Measurements from ENCODE around the gene IRGQ. TPM values are rescaled to one million over a fixed set of nuclear protein-coding genes. Genes with fewer than 3 reads are reported as not detected.

IRGQ gene
- total RNA-seq, 1 experiment from 2014 or later, result 38.1 TPM

DNA sequence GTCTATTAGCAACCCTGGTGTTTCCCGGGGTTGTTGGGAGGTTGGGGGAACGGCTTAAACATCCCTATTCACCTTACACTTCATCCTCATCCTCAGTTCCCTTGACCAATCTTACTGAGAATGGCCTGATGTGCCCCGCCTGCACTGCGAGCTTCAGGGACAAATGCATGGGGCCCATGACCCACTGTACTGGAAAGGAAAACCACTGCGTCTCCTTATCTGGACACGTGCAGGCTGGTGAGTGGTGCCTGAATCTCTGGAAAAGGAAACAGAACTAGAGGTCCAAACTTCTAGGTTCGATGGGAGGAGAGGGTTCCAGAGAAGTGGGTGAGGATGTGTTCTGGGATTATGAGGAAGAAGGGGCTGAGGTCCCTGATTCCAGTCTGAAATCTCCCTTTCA, 14.5 kb downstream of the IRGQ start (continued):
- TF ChIP-seq, protein P1, sequence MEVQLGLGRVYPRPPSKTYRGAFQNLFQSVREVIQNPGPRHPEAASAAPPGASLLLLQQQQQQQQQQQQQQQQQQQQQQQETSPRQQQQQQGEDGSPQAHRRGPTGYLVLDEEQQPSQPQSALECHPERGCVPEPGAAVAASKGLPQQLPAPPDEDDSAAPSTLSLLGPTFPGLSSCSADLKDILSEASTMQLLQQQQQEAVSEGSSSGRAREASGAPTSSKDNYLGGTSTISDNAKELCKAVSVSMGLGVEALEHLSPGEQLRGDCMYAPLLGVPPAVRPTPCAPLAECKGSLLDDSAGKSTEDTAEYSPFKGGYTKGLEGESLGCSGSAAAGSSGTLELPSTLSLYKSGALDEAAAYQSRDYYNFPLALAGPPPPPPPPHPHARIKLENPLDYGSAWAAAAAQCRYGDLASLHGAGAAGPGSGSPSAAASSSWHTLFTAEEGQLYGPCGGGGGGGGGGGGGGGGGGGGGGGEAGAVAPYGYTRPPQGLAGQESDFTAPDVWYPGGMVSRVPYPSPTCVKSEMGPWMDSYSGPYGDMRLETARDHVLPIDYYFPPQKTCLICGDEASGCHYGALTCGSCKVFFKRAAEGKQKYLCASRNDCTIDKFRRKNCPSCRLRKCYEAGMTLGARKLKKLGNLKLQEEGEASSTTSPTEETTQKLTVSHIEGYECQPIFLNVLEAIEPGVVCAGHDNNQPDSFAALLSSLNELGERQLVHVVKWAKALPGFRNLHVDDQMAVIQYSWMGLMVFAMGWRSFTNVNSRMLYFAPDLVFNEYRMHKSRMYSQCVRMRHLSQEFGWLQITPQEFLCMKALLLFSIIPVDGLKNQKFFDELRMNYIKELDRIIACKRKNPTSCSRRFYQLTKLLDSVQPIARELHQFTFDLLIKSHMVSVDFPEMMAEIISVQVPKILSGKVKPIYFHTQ (CRISPR knock-in tag; IDR thresholded peaks at IDR 0.05), result no peak
- TF ChIP-seq EMX1 (CRISPR knock-in tag; IDR thresholded peaks at IDR 0.05) (no peak), CREM (CRISPR knock-in tag; IDR thresholded peaks at IDR 0.05) (no peak), ZNF219 (CRISPR knock-in tag; IDR thresholded peaks at IDR 0.05; ENCODE audit: borderline replicate concordance) (no peak)

DNA sequence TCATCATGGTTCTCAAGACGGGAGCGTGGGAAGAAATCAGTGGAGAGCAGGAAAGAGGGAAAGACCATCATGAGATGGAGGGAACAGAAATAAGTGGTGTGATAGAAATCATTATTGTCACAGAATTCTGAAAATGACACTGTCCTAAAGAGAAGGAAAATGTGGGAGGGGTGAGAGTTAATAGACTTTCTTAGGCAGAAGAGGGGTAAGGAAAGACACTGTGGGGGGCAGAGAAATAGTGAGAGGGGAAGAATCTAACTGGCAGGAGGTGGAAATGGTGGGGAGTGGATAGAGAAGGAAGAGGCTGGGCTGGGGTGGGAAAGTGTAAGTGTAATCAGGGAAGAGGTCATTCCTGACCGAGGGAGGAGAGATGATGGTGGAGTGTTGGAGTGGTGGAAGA, 17.1 kb downstream of the IRGQ start:
- POLR2A ChIA-PET, result no interaction called here
- Mint-ChIP-seq H3K27ac (no peak overlapping the region), H3K9me3 (no peaks in the 10 kb centered on the region), H3K36me3 (no peaks in the 10 kb centered on the region), H3K4me3 (peak overlapping the region; percentile 91), H3K27me3 (ENCODE audit: low read depth) (no peaks in the 10 kb centered on the region; the same call in none of the 2 replicates), H3K4me1 (peaks cover 46% of the 10 kb centered on the region)
- no peak for TF ChIP-seq ZNF671 (CRISPR knock-in tag; IDR thresholded peaks at IDR 0.05)
- no peak for TF ChIP-seq PRRX2 (CRISPR knock-in tag; IDR thresholded peaks at IDR 0.05)
- no peak for TF ChIP-seq ZNF232 (CRISPR knock-in tag; IDR thresholded peaks at IDR 0.05)
- TF ChIP-seq, protein P2, sequence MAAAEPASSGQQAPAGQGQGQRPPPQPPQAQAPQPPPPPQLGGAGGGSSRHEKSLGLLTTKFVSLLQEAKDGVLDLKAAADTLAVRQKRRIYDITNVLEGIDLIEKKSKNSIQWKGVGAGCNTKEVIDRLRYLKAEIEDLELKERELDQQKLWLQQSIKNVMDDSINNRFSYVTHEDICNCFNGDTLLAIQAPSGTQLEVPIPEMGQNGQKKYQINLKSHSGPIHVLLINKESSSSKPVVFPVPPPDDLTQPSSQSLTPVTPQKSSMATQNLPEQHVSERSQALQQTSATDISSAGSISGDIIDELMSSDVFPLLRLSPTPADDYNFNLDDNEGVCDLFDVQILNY (CRISPR knock-in tag; IDR thresholded peaks at IDR 0.05), result no peak
- ATAC-seq (no peak), DNase-seq (ENCODE audit: low spot score) (no peak)
- CTCF ChIA-PET, result interaction anchor here (1.1 to 1.7 kb wide), 2 partner anchors 24 to 43 kb away, joined by 4 to 5 read pairs; no protein-coding TSS in a partner anchor

DNA sequence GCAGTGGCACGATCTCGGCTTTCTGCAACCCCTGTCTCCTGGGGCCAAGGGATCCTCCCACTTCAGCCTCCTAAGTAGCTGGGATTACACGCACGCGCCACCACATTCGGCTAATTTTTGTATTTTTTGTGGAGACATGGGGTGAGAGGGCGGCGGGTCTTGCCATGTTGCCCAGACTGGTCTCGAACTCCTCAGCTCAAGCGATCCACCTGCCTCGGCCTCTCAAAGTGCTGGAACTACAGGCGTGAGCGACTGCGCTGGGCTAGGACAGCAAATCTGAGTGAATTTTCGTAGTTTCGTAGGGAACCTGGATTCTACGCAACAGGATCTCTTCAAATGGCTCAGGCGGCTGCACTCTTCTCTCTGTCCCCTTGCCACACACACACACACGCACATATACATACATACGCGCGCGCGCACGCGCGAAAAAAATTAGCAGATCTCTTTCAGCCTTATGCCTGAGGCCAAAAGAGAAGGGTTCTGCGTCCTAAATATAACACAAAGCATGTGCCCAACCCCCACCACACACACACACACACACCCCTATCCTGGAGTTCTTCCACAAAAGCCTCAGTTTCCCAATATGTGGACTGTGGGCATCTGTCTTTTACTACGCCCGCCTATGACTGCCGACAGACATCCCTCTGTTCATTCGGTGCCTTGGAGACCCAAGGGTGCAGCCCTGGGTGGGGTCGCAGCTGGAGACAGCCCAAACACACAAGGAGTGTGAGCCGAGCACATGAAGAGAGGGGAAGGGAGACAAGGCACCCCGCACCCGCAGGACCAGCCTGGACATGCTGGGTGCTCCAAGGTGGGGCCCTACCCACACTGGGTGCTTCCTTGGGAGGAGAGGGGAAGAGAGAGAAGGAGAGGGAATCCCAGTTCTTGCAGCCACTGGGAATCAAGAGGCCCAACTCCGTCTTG, 19.7 kb downstream of the IRGQ start:
- ChIA-PET CTCF (interaction anchor here (0.8 to 2.8 kb wide), 5 partner anchors 19 to 92 kb away, joined by 3 to 17 read pairs (median 3); partner anchors contain the start of genes IRGQ and ZNF576), POLR2A (no interaction called here)
- Mint-ChIP-seq H3K4me3 (peak overlapping the region; percentile 96), H3K27me3 (ENCODE audit: low read depth) (no peaks in the 10 kb centered on the region; the same call in none of the 2 replicates), H3K36me3 (no peaks in the 10 kb centered on the region; the same call in 1 of the 2 replicates), H3K9me3 (no peaks in the 10 kb centered on the region), H3K4me1 (peaks cover 36% of the 10 kb centered on the region), H3K27ac (peak overlapping the region; percentile 80)
- DNase-seq (ENCODE audit: low spot score) (no peak), ATAC-seq (no peak; the same call in 1 of the 2 replicates)
- TF ChIP-seq EMX1 (CRISPR knock-in tag; IDR thresholded peaks at IDR 0.05) (no peak), MXD4 (CRISPR knock-in tag; IDR thresholded peaks at IDR 0.05; ENCODE audit: borderline replicate concordance) (no peak), SP1 (CRISPR knock-in tag; conservative IDR thresholded peaks at IDR 0.05) (no peak), ELF4 (CRISPR knock-in tag; IDR thresholded peaks at IDR 0.05; ENCODE audit: low read depth) (no peak), SMAD4 (CRISPR knock-in tag; IDR thresholded peaks at IDR 0.05) (no peak)
- TF ChIP-seq, protein P3, sequence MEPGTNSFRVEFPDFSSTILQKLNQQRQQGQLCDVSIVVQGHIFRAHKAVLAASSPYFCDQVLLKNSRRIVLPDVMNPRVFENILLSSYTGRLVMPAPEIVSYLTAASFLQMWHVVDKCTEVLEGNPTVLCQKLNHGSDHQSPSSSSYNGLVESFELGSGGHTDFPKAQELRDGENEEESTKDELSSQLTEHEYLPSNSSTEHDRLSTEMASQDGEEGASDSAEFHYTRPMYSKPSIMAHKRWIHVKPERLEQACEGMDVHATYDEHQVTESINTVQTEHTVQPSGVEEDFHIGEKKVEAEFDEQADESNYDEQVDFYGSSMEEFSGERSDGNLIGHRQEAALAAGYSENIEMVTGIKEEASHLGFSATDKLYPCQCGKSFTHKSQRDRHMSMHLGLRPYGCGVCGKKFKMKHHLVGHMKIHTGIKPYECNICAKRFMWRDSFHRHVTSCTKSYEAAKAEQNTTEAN (CRISPR knock-in tag; IDR thresholded peaks at IDR 0.05), result no peak
- TF ChIP-seq, protein P4, sequence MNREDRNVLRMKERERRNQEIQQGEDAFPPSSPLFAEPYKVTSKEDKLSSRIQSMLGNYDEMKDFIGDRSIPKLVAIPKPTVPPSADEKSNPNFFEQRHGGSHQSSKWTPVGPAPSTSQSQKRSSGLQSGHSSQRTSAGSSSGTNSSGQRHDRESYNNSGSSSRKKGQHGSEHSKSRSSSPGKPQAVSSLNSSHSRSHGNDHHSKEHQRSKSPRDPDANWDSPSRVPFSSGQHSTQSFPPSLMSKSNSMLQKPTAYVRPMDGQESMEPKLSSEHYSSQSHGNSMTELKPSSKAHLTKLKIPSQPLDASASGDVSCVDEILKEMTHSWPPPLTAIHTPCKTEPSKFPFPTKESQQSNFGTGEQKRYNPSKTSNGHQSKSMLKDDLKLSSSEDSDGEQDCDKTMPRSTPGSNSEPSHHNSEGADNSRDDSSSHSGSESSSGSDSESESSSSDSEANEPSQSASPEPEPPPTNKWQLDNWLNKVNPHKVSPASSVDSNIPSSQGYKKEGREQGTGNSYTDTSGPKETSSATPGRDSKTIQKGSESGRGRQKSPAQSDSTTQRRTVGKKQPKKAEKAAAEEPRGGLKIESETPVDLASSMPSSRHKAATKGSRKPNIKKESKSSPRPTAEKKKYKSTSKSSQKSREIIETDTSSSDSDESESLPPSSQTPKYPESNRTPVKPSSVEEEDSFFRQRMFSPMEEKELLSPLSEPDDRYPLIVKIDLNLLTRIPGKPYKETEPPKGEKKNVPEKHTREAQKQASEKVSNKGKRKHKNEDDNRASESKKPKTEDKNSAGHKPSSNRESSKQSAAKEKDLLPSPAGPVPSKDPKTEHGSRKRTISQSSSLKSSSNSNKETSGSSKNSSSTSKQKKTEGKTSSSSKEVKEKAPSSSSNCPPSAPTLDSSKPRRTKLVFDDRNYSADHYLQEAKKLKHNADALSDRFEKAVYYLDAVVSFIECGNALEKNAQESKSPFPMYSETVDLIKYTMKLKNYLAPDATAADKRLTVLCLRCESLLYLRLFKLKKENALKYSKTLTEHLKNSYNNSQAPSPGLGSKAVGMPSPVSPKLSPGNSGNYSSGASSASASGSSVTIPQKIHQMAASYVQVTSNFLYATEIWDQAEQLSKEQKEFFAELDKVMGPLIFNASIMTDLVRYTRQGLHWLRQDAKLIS (CRISPR knock-in tag; IDR thresholded peaks at IDR 0.05; ENCODE audit: borderline replicate concordance), result no peak
- TF ChIP-seq, protein P5, sequence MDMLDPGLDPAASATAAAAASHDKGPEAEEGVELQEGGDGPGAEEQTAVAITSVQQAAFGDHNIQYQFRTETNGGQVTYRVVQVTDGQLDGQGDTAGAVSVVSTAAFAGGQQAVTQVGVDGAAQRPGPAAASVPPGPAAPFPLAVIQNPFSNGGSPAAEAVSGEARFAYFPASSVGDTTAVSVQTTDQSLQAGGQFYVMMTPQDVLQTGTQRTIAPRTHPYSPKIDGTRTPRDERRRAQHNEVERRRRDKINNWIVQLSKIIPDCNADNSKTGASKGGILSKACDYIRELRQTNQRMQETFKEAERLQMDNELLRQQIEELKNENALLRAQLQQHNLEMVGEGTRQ (CRISPR knock-in tag; IDR thresholded peaks at IDR 0.05), result no peak
- TF ChIP-seq, protein P6, sequence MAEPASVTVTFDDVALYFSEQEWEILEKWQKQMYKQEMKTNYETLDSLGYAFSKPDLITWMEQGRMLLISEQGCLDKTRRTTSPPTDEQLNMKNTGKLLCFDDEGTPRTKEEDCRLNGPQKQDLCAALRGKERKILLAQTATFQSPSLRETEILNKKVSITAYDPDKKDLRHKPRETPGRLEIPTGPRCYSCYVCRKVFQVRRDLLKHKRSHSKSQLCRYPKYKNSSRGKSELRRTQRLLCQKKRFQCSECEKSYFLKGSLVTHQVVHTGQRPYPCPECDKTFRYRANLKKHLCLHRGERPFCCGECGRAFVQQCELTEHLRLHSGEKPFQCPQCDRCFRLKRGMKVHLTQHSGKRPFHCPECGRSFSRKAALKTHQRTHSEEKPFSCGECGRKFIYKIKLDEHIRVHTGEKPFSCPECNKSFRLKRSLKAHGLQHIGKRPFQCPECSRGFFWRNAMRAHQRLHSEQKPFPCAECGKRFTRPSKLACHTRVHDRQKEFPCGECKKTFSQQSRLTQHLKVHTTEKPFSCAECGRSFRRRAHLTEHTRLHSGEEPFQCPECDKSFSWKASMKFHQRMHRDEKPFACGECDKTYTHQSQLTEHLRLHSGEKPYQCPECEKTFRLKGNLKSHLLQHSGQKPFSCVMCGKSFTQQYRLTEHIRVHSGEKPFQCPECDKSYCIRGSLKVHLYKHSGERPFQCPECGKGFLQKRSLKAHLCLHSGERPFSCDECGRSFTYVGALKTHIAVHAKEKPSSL (CRISPR knock-in tag; conservative IDR thresholded peaks at IDR 0.05), result no peak
- TF ChIP-seq, protein P7, sequence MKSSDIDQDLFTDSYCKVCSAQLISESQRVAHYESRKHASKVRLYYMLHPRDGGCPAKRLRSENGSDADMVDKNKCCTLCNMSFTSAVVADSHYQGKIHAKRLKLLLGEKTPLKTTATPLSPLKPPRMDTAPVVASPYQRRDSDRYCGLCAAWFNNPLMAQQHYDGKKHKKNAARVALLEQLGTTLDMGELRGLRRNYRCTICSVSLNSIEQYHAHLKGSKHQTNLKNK (CRISPR knock-in tag; IDR thresholded peaks at IDR 0.05), result no peak

Data from WTC11 (cell line).